SK-N-MC (cell line): Measurements from ENCODE around the gene CDO1.
A peak's percentile ranks its signal among the peaks of the same experiment; 100 is the strongest.

ENCODE experiments used
- DNase-seq: peaks from one replicate; pipeline ENCODE4 v3.0.0-alpha.2; 2011; ENCODE audit warnings: low read depth, low spot score
- H3K27ac ChIP-seq: fragments of 200-600 bp; sonication (generic); 2 replicates; pipeline ENCODE4 v1.5.1; 2016; ENCODE audit warnings: mixed run types
- H3K36me3 ChIP-seq: fragments of 200-600 bp; sonication (generic); 2 replicates; pipeline ENCODE4 v1.6.1; 2017; ENCODE audit warnings: antibody characterized with exemption, low read length, mixed read lengths; ENCODE audit not compliant: insufficient read depth
- H3K4me3 ChIP-seq: fragments of 200-600 bp; sonication (generic); 2 replicates; pipeline ENCODE4 v1.5.1; 2016
- H3K9ac ChIP-seq: fragments of 200-600 bp; sonication (generic); 2 replicates; pipeline ENCODE4 v1.8.0; 2017; ENCODE audit warnings: mixed run types, mixed read lengths; ENCODE audit not compliant: insufficient read length
- H3K9me3 ChIP-seq: fragments of 200-600 bp; sonication (generic); 2 replicates; pipeline ENCODE4 v1.6.1; 2017; ENCODE audit warnings: low read depth, mild to moderate bottlenecking, antibody characterized with exemption, low read length, moderate library complexity, mixed read lengths
- EZH2 ChIP-seq: fragments of 200-600 bp; sonication (generic); IDR thresholded peaks from one replicate; pipeline ENCODE4 v1.6.1; 2017; ENCODE audit warnings: antibody characterized with exemption
- FOXP2 ChIP-seq: optimal IDR thresholded peaks from 2 replicates; pipeline ENCODE3; 2011; ENCODE audit warnings: mild to moderate bottlenecking, moderate library complexity; ENCODE audit not compliant: insufficient read depth; ENCODE audit errors: extremely low read length, control extremely low read depth
- POLR2AphosphoS5 ChIP-seq: IDR thresholded peaks from 2 replicates; pipeline ENCODE4 v1.6.1; 2012; ENCODE audit warnings: mild to moderate bottlenecking, low read depth, low read length, borderline replicate concordance

Gene CDO1

GRCh38 chr5:115849258-115849798, 32.9 kb upstream of the CDO1 start:
- no peak overlapping the region for H3K4me3 ChIP-seq
- no peak for TF ChIP-seq EZH2
- TF ChIP-seq POLR2AphosphoS5 = no peak
- no peak for TF ChIP-seq FOXP2
- 0 out of 2 replicates have a peak, but pooled peaks cover 4% of the 10 kb centered on the region for H3K9me3 ChIP-seq
- no peak for DNase-seq
- H3K27ac ChIP-seq = no peak overlapping the region
- no peak overlapping the region for H3K9ac ChIP-seq
- H3K36me3 ChIP-seq = peaks cover 6% of the 10 kb centered on the region

- H3K9ac ChIP-seq = no peak overlapping the region
- no peak overlapping the region for H3K27ac ChIP-seq
- TF ChIP-seq POLR2AphosphoS5 (no peak), EZH2 (no peak), FOXP2 (no peak)
- H3K4me3 ChIP-seq = no peak overlapping the region
- H3K36me3 ChIP-seq = no peaks in the 10 kb centered on the region
- H3K9me3 ChIP-seq = no peaks in the 10 kb centered on the region
- DNase-seq = no peak
Observed at GRCh38 chr5:115847290-115847689, 30.8 kb upstream of the CDO1 start.

GRCh38 chr5:115844321-115844817, 27.9 kb upstream of the CDO1 start:
- Histone ChIP-seq H3K27ac (no peak overlapping the region), H3K4me3 (no peak overlapping the region), H3K36me3 (no peaks in the 10 kb centered on the region), H3K9ac (no peak overlapping the region), H3K9me3 (no peaks in the 10 kb centered on the region)
- no peak for DNase-seq
- TF ChIP-seq POLR2AphosphoS5 = no peak
- TF ChIP-seq FOXP2 = no peak
- no peak for TF ChIP-seq EZH2

- no peak overlapping the region for H3K27ac ChIP-seq
- no peaks in the 10 kb centered on the region for H3K36me3 ChIP-seq
- peak overlapping the region; percentile 99 for H3K4me3 ChIP-seq
- DNase-seq = no peak
- TF ChIP-seq EZH2 (no peak), FOXP2 (no peak)
- H3K9me3 ChIP-seq = no peaks in the 10 kb centered on the region
- peak overlapping the region; percentile 96 for H3K9ac ChIP-seq
Observed at GRCh38 chr5:115843444-115844130, 27.1 kb upstream of the CDO1 start.

GRCh38 chr5:115842952-115843351, 26.5 kb upstream of the CDO1 start:
- no peak overlapping the region for H3K27ac ChIP-seq
- H3K36me3 ChIP-seq = peaks cover 4% of the 10 kb centered on the region
- TF ChIP-seq POLR2AphosphoS5 (no peak), FOXP2 (no peak), EZH2 (no peak)
- peak overlapping the region; percentile 99 for H3K4me3 ChIP-seq
- H3K9ac ChIP-seq = peak overlapping the region; percentile 96
- DNase-seq = no peak
- H3K9me3 ChIP-seq = no peaks in the 10 kb centered on the region

GRCh38 chr5:115842089-115842935, 25.9 kb upstream of the CDO1 start:
- H3K36me3 ChIP-seq = peaks cover 10% of the 10 kb centered on the region
- H3K27ac ChIP-seq = peak overlapping the region; percentile 97
- TF ChIP-seq FOXP2 (no peak), POLR2AphosphoS5 (no peak), EZH2 (no peak)
- H3K9me3 ChIP-seq = no peaks in the 10 kb centered on the region
- peak overlapping the region; percentile 96 for H3K9ac ChIP-seq
- no peak for DNase-seq
- H3K4me3 ChIP-seq = peak overlapping the region; percentile 99

GRCh38 chr5:115841382-115842088, 25.1 kb upstream of the CDO1 start, which contains the start of the genes AP3S1 and ATG12:
AP3S1 (plus strand) TSS chr5:115841935; CDS start chr5:115842038, 103 bp downstream.
ATG12 (minus strand) TSS chr5:115841565; CDS start chr5:115841552, 13 bp downstream.
- Histone ChIP-seq H3K36me3 (peaks cover 18% of the 10 kb centered on the region), H3K9me3 (no peaks in the 10 kb centered on the region), H3K4me3 (peak within 1 kb of the TSS; percentile 99), H3K9ac (peak within 1 kb of the TSS; percentile 96), H3K27ac (peak within 1 kb of the TSS; percentile 97)
- TF ChIP-seq POLR2AphosphoS5 = peak; percentile 90
- TF ChIP-seq FOXP2 = peak; percentile 25
- TF ChIP-seq EZH2 = no peak
- DNase-seq = peak; percentile 88
